Kidney (tissue), 14 donors: ENCODE data around the gene LRRC41. TPM values are rescaled to one million over a fixed set of nuclear protein-coding genes. Genes with fewer than 3 reads are reported as not detected.
A peak's percentile ranks its signal among the peaks of the same experiment; 100 is the strongest.

Experiments
- DNase-seq, 5 donors: peaks; one replicate each; pipeline ENCODE4 v3.0.0-alpha.2; 2013 to 2020
- FAIRE-seq: peaks from 2 replicates; lab custom pipeline; 2012; peaks lifted over from hg19 to GRCh38; lab: Jason Lieb, UNC
- H3K27ac ChIP-seq, 2 donors: one replicate each; pipeline ENCODE4 v1.7.0; 2013; ENCODE audit warnings: low read depth in 2 of 2, low read length in 2 of 2, inconsistent platforms in 1 of 2
- H3K27me3 ChIP-seq: one replicate; pipeline ENCODE4 v1.7.1; 2013; ENCODE audit warnings: low read length, inconsistent platforms; ENCODE audit not compliant: control insufficient read depth, insufficient read depth
- H3K36me3 ChIP-seq, 3 donors: one replicate each; pipeline versions ENCODE4 v1.7.0 to v1.7.1; 2013; ENCODE audit warnings: low read length in 3 of 3, control low read depth in 1 of 3, inconsistent platforms in 1 of 3; ENCODE audit not compliant: insufficient read depth in 3 of 3, control insufficient read depth in 2 of 3
- H3K4me1 ChIP-seq, 3 donors: one replicate each; pipeline versions ENCODE4 v1.7.0 to v1.7.1; 2013; ENCODE audit warnings: low read length in 3 of 3, inconsistent platforms in 1 of 3, low read depth in 1 of 3; ENCODE audit not compliant: control insufficient read depth in 2 of 3, insufficient read depth in 2 of 3
- H3K4me3 ChIP-seq, 3 donors: one replicate each; pipeline versions ENCODE4 v1.7.0 to v1.8.1; 2013; ENCODE audit warnings: low read length in 3 of 3, control low read depth in 1 of 3, inconsistent platforms in 1 of 3
- H3K9ac ChIP-seq, 3 donors: one replicate each; pipeline versions ENCODE4 v1.7.0 to v1.7.1; 2013; ENCODE audit warnings: low read length in 3 of 3, control low read depth in 1 of 3, inconsistent platforms in 1 of 3
- H3K9me3 ChIP-seq, 3 donors: one replicate each; pipeline versions ENCODE4 v1.7.0 to v1.7.1; 2013; ENCODE audit warnings: low read length in 3 of 3, control low read depth in 1 of 3, inconsistent platforms in 1 of 3; ENCODE audit not compliant: control insufficient read depth in 2 of 3, insufficient read depth in 1 of 3
- intact Hi-C: fragments of 100-400 bp; cut with DNase I; formaldehyde crosslinking; loops from one replicate; pipeline ENCODE4 v1.11.1; 2022
- polyA plus RNA-seq: library from polyadenylated mRNA; stranded (reverse); fragments of 350-450 nt; fragmentation: Illumina TruSeq; extraction: RNeasy Lipid Tissue Mini Kit (QIAGEN cat#74804); gene quantifications from one replicate; pipeline ENCODE4 v1.2.3, GENCODE V29; 2014; ENCODE audit warnings: low read depth, low replicate concordance; ENCODE audit not compliant: insufficient read depth
- total RNA-seq: library from RNA; stranded (reverse); fragmentation: NEBNext Ultra II Directional; extraction: Animal tissue kit (Norgen Biotek cat#: 25700); gene quantifications from one replicate; pipeline ENCODE4 v1.2.1, GENCODE V29; 2021
- TF ChIP-seq, protein P1 (sequence below): IDR thresholded peaks from 3 replicates; pipeline ENCODE4 v1.5.1; 2012; ENCODE audit warnings: mild to moderate bottlenecking, moderate library complexity, borderline replicate concordance; ENCODE audit not compliant: insufficient read depth; ENCODE audit errors: extremely low read depth
- donor health status: control.
- donor health status: control.
- donor health status: control.
- donor health status: control.
- donor health status: control.
- donor health status: DM: yes; HTN: yes; CAD: no.
- donor health status: Normal renal cell carcinoma (clear cell type).

LRRC41 gene
- total and polyA plus RNA-seq, 2 donors from 2014 or later, result 37.4 to 59.6 TPM

DNA sequence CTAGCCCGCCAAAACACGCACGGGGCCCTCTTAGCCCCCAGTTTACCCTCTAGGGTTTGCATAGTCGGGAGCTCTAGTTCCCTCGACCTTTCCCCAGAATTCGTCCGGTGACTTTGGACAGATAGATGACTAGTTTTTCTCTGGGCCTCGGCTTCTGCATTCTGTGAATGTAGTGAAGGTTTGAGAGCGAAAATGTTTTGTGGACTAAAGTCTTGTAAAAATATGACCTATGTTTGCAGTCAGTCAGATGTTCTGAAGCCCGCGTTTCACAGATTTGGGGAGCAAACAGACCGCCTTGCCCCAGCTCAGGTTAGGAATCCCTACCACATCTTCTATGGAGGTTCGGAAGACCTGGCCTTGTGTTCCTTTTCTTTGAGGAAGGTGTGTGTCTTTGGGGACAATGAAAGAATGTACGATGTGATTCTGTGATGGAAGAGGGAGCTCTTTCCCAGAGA is 483 bp upstream of the LRRC41 start:
- H3K4me3 ChIP-seq, result peak overlapping the region; percentile 83 to 88 (median 88)
- H3K27ac ChIP-seq, result peak overlapping the region; percentile 96 to 98
- intact Hi-C loops, result no loop called here
- FAIRE-seq (no peak), DNase-seq (peak in 1 of 5 donors; percentile 46)
- H3K4me1 ChIP-seq, result peaks cover 0 to 24% (median 11%) of the 10 kb centered on the region in 3 donors
- peak overlapping the region; percentile 42 to 97 (median 90) for H3K9ac ChIP-seq
- TF ChIP-seq, protein P1, sequence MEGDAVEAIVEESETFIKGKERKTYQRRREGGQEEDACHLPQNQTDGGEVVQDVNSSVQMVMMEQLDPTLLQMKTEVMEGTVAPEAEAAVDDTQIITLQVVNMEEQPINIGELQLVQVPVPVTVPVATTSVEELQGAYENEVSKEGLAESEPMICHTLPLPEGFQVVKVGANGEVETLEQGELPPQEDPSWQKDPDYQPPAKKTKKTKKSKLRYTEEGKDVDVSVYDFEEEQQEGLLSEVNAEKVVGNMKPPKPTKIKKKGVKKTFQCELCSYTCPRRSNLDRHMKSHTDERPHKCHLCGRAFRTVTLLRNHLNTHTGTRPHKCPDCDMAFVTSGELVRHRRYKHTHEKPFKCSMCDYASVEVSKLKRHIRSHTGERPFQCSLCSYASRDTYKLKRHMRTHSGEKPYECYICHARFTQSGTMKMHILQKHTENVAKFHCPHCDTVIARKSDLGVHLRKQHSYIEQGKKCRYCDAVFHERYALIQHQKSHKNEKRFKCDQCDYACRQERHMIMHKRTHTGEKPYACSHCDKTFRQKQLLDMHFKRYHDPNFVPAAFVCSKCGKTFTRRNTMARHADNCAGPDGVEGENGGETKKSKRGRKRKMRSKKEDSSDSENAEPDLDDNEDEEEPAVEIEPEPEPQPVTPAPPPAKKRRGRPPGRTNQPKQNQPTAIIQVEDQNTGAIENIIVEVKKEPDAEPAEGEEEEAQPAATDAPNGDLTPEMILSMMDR, result no peak
- no peaks in the 10 kb centered on the region for H3K9me3 ChIP-seq
- no peaks in the 10 kb centered on the region for H3K36me3 ChIP-seq
- no peaks in the 10 kb centered on the region for H3K27me3 ChIP-seq

DNA sequence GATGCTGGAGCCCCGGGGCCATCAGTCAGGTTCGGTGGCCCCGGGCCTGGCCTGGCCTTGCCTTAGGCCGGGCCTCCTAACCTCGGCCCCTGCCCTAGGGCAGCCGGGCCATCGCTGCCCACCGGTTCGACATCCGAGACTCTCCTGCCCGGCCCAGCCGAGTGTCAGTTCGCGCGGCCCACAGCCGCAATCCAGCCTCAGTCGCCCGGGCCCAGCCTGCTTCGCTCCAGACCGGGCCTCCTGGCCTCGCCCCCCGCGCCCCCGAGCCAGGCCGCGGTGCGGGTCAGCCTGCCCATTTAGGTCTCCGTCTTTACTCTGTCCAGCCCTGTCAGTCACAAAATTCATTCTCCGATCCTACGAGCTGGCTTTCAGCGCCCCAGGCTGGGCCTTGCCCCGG is 777 bp downstream of the LRRC41 start:
- Histone ChIP-seq H3K4me3 (peak overlapping the region; percentile 69 to 88 (median 88)), H3K27me3 (no peaks in the 10 kb centered on the region), H3K4me1 (peaks cover 0 to 24% (median 11%) of the 10 kb centered on the region in 3 donors), H3K9ac (peak overlapping the region in 2 of 3 donors; percentile 90 to 97), H3K36me3 (peaks cover 1 to 3% (median 2%) of the 10 kb centered on the region in 3 donors), H3K27ac (peak overlapping the region; percentile 96 to 98), H3K9me3 (no peaks in the 10 kb centered on the region)
- FAIRE-seq, result no peak
- intact Hi-C loops, result no loop called here
- DNase-seq, result peak in 2 of 5 donors; percentile 59 to 81
- TF ChIP-seq, protein P1, result no peak

DNA sequence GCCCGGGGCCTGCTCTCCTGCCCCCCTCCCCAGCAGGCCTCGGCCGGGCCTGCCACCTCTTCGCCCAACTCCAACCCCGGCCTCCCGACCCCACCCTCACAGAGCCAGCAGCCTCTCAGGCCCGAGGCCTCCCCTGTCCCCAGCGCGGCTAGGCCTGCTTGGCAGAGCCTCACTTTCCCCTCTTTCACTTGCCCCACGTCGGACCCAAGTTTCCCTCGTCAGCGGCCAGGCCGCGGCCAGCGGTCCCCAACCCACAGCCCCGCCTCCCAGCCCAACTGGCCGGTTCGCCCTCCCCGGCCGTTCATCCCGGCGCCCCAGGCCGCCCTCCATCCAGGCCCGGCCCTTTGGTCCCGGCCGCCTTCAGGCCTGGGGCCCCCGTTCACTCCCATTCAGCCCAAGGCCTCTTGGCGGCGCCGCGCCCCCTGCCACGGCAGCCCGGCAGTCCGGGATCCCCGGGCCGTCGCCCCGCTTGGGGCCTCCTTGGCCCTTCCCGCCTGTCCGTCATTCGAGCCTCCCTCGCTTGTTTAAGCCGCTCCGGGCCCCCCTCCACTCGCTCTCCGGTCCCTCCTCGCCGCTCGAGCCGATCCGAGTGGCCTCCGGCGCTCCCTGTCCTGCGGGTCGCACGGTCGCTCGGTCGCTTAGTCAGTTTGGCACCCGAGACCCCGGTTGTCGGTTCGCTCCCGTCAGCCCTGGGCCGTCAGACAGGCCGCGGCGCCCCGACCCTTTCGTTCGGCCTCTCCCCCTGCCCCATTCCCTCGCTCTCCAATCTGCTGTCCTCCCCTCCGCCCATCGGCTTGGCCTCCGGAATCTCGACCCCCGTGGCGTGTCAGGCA is 1.4 kb downstream of the LRRC41 start:
- TF ChIP-seq, protein P1, result peak; percentile 9
- H3K4me3 ChIP-seq, result peak overlapping the region; percentile 69 to 88 (median 88)
- no peak for FAIRE-seq

More for the DNA sequence above, 1.4 kb downstream of the LRRC41 start:
- H3K9me3 ChIP-seq, result no peaks in the 10 kb centered on the region
- intact Hi-C loops, result no loop called here
- H3K9ac ChIP-seq, result peak overlapping the region in 2 of 3 donors; percentile 90 to 97
- peak; percentile 67 to 88 (median 80) for DNase-seq
- H3K27me3 ChIP-seq, result no peaks in the 10 kb centered on the region
- peak overlapping the region; percentile 96 to 98 for H3K27ac ChIP-seq
- peaks cover 0 to 20% (median 9%) of the 10 kb centered on the region in 3 donors for H3K4me1 ChIP-seq
- peaks cover 7 to 9% (median 8%) of the 10 kb centered on the region in 3 donors for H3K36me3 ChIP-seq
